Ectodermal cell (in vitro differentiated cells): ENCODE measurements around the gene HSF4.

ENCODE experiments used
- H3K27ac ChIP-seq: 2 replicates; pipeline ENCODE4 v1.7.0; 2013; ENCODE audit warnings: mild to moderate bottlenecking, low read depth, low read length; ENCODE audit not compliant: insufficient read depth, poor library complexity, severe bottlenecking
- H3K27me3 ChIP-seq: 2 replicates; pipeline ENCODE4 v1.7.0; 2013; ENCODE audit warnings: mild to moderate bottlenecking, low read length; ENCODE audit not compliant: insufficient read depth, control insufficient read depth, poor library complexity, severe bottlenecking
- H3K36me3 ChIP-seq: one replicate; pipeline ENCODE4 v1.7.0; 2013; ENCODE audit warnings: low read length; ENCODE audit not compliant: control insufficient read depth, insufficient read depth
- H3K4me1 ChIP-seq: one replicate; pipeline ENCODE4 v1.7.0; 2013; ENCODE audit warnings: low read length; ENCODE audit not compliant: control insufficient read depth, insufficient read depth
- H3K4me3 ChIP-seq: 2 replicates; pipeline ENCODE4 v1.7.0; 2013; ENCODE audit warnings: low read depth, low read length, control low read depth; ENCODE audit not compliant: insufficient read depth
- H3K9me3 ChIP-seq: 2 replicates; pipeline ENCODE4 v1.7.0; 2013; ENCODE audit warnings: mild to moderate bottlenecking, low read length, moderate library complexity; ENCODE audit not compliant: control insufficient read depth
- WGBS, 2 experiments: methylation state at CpG; one replicate each; pipeline ENCODE4 v1.1.7; 2013; ENCODE audit warnings: missing lambda C conversion rate in 2 of 2; 5-methylcytosine and 5-hydroxymethylcytosine counted together

Gene HSF4

DNA sequence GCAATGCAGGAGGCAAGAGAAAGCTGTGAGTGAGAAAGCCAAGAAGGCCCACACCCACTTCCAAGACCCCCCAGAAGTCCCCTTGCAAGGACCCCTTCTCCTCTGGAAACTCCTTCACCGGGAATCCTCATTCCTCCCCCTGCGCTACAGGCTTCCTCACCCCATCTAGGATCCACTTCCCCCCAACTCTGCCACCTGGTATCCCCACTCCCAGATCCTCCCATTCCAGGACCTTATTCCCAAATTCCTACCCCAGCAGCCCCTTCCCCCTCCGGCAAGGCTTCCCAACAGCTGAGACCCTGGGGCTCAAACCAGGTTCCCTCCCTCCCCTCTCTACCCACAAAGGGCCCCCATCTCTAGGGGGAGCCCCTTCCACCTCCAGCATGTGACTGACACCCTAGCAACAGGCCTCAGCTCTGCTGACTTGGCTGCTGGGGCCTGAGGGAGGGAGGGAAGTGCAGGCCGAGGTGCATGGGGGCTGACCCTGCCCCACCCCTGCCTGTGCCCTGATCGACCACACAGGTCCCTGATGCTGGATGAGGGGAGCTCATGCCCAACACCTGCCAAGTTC lies 2.1 kb downstream of the HSF4 start:
- Histone ChIP-seq H3K4me3 (no peak overlapping the region), H3K27ac (no peak overlapping the region), H3K9me3 (no peaks in the 10 kb centered on the region), H3K4me1 (peaks cover 14% of the 10 kb centered on the region), H3K27me3 (peaks cover 98% of the 10 kb centered on the region), H3K36me3 (no peaks in the 10 kb centered on the region)
- WGBS, 2 experiments, result 64 to 65% methylated on average over 5 of the region's 5 CpGs

DNA sequence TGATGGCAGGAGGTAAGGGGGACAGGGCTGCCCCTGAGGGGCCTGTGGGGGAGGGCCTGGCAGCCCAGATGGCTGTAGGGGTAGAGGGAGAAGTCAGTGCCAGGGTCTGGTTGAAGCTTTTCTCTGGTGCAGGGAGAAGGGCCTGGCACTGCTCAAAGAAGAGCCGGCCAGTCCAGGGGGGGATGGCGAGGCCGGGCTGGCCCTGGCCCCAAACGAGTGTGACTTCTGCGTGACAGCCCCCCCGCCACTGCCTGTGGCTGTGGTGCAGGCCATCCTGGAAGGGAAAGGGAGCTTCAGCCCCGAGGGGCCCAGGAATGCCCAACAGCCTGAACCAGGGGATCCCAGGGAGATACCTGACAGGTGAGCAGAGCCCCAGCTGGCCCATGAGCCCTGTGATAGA lies 3.0 kb downstream of the HSF4 start:
- Histone ChIP-seq H3K36me3 (no peaks in the 10 kb centered on the region), H3K9me3 (no peaks in the 10 kb centered on the region), H3K4me1 (peaks cover 14% of the 10 kb centered on the region), H3K4me3 (no peak overlapping the region), H3K27me3 (peaks cover 98% of the 10 kb centered on the region), H3K27ac (no peak overlapping the region)
- 74 to 77% methylated on average over 7 of the region's 7 CpGs for WGBS, 2 experiments

DNA sequence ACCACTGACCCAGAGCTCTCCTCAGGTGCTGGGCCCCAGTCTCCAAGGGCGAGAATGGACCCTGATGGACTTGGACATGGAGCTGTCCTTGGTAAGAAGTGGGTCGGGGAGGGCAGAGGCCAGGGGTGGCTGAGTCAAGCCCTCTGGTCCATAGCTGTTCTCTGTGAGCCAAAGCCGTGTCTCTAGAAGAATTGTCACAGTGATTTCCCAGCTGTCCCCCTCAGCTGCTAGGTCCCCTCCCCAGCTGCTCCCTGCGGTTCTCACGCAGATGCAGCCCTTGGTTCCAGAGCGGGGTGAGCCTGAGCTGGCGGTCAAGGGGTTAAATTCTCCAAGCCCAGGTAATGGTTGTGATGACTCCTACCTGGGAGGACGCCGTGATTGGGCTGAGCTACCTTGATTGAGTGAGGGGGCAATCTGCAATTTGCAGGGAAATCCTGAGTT lies 4.5 kb downstream of the HSF4 start:
- peaks cover 13% of the 10 kb centered on the region for H3K4me1 ChIP-seq
- no peaks in the 10 kb centered on the region for H3K36me3 ChIP-seq
- H3K27me3 ChIP-seq, result peaks cover 98% of the 10 kb centered on the region
- H3K9me3 ChIP-seq, result no peaks in the 10 kb centered on the region
- H3K4me3 ChIP-seq, result no peak overlapping the region
- 25 to 33% methylated on average over 9 of the region's 9 CpGs for WGBS, 2 experiments
- no peak overlapping the region for H3K27ac ChIP-seq

DNA sequence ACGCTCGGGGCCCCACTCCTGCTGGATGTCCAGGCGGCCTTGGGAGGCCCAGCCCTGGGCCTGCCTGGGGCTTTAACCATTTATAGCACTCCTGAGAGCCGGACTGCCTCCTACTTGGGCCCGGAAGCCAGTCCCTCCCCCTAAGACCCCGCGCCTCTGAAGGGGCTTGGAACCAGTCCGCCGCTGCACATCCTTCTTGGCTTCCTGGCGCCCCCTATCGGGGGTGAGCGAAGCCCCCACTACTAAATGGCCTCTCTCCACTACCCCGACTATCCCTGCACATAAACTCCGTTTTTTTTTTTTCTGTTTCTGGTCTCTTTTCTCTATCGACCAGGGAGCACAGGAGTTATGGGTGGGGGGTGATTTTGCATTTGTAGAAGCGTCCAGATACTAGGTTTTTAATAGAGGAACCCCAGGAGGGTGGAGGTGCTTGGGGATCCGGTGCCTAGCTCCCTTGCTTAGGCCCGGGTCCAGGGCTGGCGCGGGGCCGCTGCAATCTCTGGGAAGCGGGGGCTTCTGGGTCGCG lies 5.2 kb downstream of the HSF4 start:
- H3K4me3 ChIP-seq, result peak overlapping the region; percentile 32
- 2% methylated on average over 24 of the region's 24 CpGs for WGBS, 2 experiments
- peaks cover 98% of the 10 kb centered on the region for H3K27me3 ChIP-seq
- no peaks in the 10 kb centered on the region for H3K9me3 ChIP-seq
- H3K4me1 ChIP-seq, result peaks cover 13% of the 10 kb centered on the region
- H3K36me3 ChIP-seq, result no peaks in the 10 kb centered on the region
- H3K27ac ChIP-seq, result no peak overlapping the region

- Histone ChIP-seq H3K4me3 (peak within 1 kb of the TSS; percentile 32), H3K27me3 (peaks cover 98% of the 10 kb centered on the region)
Measured at GRCh38 chr16:67170168-67170948, 5.8 kb downstream of the HSF4 start, which contains the start of gene NOL3. Gene NOL3, plus strand, starts transcription at chr16:67170538.

GRCh38 chr16:67170949-67171649 lies 6.6 kb downstream of the HSF4 start:
- Histone ChIP-seq H3K36me3 (no peaks in the 10 kb centered on the region), H3K27ac (no peak overlapping the region), H3K4me1 (peaks cover 13% of the 10 kb centered on the region), H3K4me3 (peak overlapping the region; percentile 32), H3K9me3 (no peaks in the 10 kb centered on the region), H3K27me3 (peaks cover 98% of the 10 kb centered on the region)
- WGBS, 2 experiments, result 36 to 40% methylated on average over 14 of the region's 14 CpGs

More at GRCh38 chr16:67170168-67170948, 5.8 kb downstream of the HSF4 start, which contains the start of gene NOL3:
- WGBS, 2 experiments, result 0% methylated on average over 47 to 50 of the region's 50 CpGs
- no peak within 1 kb of the TSS for H3K27ac ChIP-seq
- peaks cover 13% of the 10 kb centered on the region for H3K4me1 ChIP-seq
- no peaks in the 10 kb centered on the region for H3K9me3 ChIP-seq
- no peaks in the 10 kb centered on the region for H3K36me3 ChIP-seq

GRCh38 chr16:67173323-67173722 lies 8.8 kb downstream of the HSF4 start:
- WGBS, 2 experiments, result 65 to 77% methylated on average over 1 of the region's 1 CpG
- H3K9me3 ChIP-seq, result no peaks in the 10 kb centered on the region
- peak overlapping the region; percentile 39 for H3K4me3 ChIP-seq
- H3K27ac ChIP-seq, result no peak overlapping the region
- H3K4me1 ChIP-seq, result peaks cover 13% of the 10 kb centered on the region
- peaks cover 98% of the 10 kb centered on the region for H3K27me3 ChIP-seq
- H3K36me3 ChIP-seq, result no peaks in the 10 kb centered on the region

- Histone ChIP-seq H3K4me3 (peak overlapping the region; percentile 39), H3K27me3 (peaks cover 98% of the 10 kb centered on the region), H3K27ac (no peak overlapping the region), H3K9me3 (no peaks in the 10 kb centered on the region), H3K36me3 (no peaks in the 10 kb centered on the region), H3K4me1 (peaks cover 13% of the 10 kb centered on the region)
- 3% methylated on average over 71 of the region's 71 CpGs for WGBS, 2 experiments
Measured at GRCh38 chr16:67173808-67174705, 9.5 kb downstream of the HSF4 start.

- peaks cover 96% of the 10 kb centered on the region for H3K27me3 ChIP-seq
Measured at GRCh38 chr16:67174706-67175231, 10.2 kb downstream of the HSF4 start.

More at GRCh38 chr16:67174706-67175231, 10.2 kb downstream of the HSF4 start:
- Histone ChIP-seq H3K36me3 (no peaks in the 10 kb centered on the region), H3K4me1 (peaks cover 12% of the 10 kb centered on the region), H3K9me3 (no peaks in the 10 kb centered on the region), H3K27ac (no peak overlapping the region), H3K4me3 (peak overlapping the region; percentile 39)
- WGBS, 2 experiments, result 76 to 78% methylated on average over 31 of the region's 31 CpGs
